HEK293 (cell line): ENCODE data around the gene ARHGEF4.

Experiments
- CTCF ChIA-PET: fragments of 350-600 bp; formaldehyde crosslinking; extraction: SDS; loops from one replicate; lab custom pipeline; 2021; ENCODE audit warnings: antibody characterized with exemption; lab: Yijun Ruan, JAX
- POLR2A ChIA-PET: fragments of 300-600 bp; formaldehyde crosslinking; extraction: SDS; loops from one replicate; lab custom pipeline; 2020; ENCODE audit warnings: antibody characterized with exemption, inconsistent platforms; lab: Yijun Ruan, JAX
- H3K27ac ChIP-seq: fragments of 200-500 bp; sonication (Bioruptor generic); 2 replicates; pipeline ENCODE4 v1.5.1; 2014; ENCODE audit warnings: low read depth, low read length, control low read depth, inconsistent platforms; ENCODE audit errors: extremely low read depth
- H3K36me3 ChIP-seq, 2 experiments: fragments of 200-500 bp in 1 of 2; sonication (Bioruptor generic) in 1 of 2; 1 replicate in 1 of 2; 2 replicates in 1 of 2; pipeline ENCODE4 v1.5.1; 2014 to 2017; ENCODE audit warnings: inconsistent platforms in 2 of 2, low read length in 2 of 2; ENCODE audit not compliant: control insufficient read depth in 2 of 2, insufficient read depth in 1 of 2
- H3K4me1 ChIP-seq: fragments of 200-500 bp; sonication (Bioruptor generic); 2 replicates; pipeline ENCODE4 v1.5.1; 2014; ENCODE audit warnings: mild to moderate bottlenecking, low read length, inconsistent platforms; ENCODE audit not compliant: control insufficient read depth, insufficient read depth
- H3K4me3 ChIP-seq: 2 replicates; pipeline ENCODE4 v1.5.1; 2011; ENCODE audit warnings: low read depth, mild to moderate bottlenecking, control low read depth, low read length, moderate library complexity
- H3K9me3 ChIP-seq: fragments of 200-500 bp; sonication (Bioruptor generic); 2 replicates; pipeline ENCODE4 v1.5.1; 2014; ENCODE audit warnings: low read depth, low read length, inconsistent platforms; ENCODE audit not compliant: control insufficient read depth, insufficient read depth
- BCL6B ChIP-seq: fragments of 450-650 bp; formaldehyde crosslinking; IDR thresholded peaks from 2 replicates; pipeline ENCODE4 v1.5.1; 2017; ENCODE audit warnings: missing biosample characterization, missing genetic modification characterization
- EGR2 ChIP-seq: fragments of 450-650 bp; formaldehyde crosslinking; IDR thresholded peaks from 2 replicates; pipeline ENCODE4 v1.5.1; 2016; ENCODE audit warnings: low read depth, missing biosample characterization, missing genetic modification characterization
- KLF7 ChIP-seq: fragments of 450-650 bp; formaldehyde crosslinking; IDR thresholded peaks from 2 replicates; pipeline ENCODE4 v1.5.1; 2016; ENCODE audit warnings: missing biosample characterization, missing genetic modification characterization, borderline replicate concordance
- KLF9 ChIP-seq: fragments of 450-650 bp; formaldehyde crosslinking; IDR thresholded peaks from 2 replicates; pipeline ENCODE4 v1.5.1; 2016; ENCODE audit warnings: missing biosample characterization, missing genetic modification characterization, low read depth
- PRDM2 ChIP-seq: fragments of 450-650 bp; formaldehyde crosslinking; IDR thresholded peaks from 2 replicates; pipeline ENCODE4 v1.5.1; 2016; ENCODE audit warnings: missing biosample characterization, missing genetic modification characterization, borderline replicate concordance
- RBAK ChIP-seq: fragments of 450-650 bp; formaldehyde crosslinking; IDR thresholded peaks from 2 replicates; pipeline ENCODE4 v1.5.1; 2016; ENCODE audit warnings: missing biosample characterization, missing genetic modification characterization
- ZBTB20 ChIP-seq: fragments of 450-650 bp; formaldehyde crosslinking; IDR thresholded peaks from 2 replicates; pipeline ENCODE4 v1.5.1; 2016; ENCODE audit warnings: missing biosample characterization, missing genetic modification characterization
- ZBTB44 ChIP-seq: fragments of 450-650 bp; IDR thresholded peaks from 2 replicates; pipeline ENCODE4 v1.5.1; 2018; ENCODE audit warnings: missing biosample characterization, mild to moderate bottlenecking, missing genetic modification characterization
- ZBTB8A ChIP-seq: fragments of 450-650 bp; formaldehyde crosslinking; IDR thresholded peaks from 2 replicates; pipeline ENCODE4 v1.5.1; 2016; ENCODE audit warnings: missing biosample characterization, missing genetic modification characterization
- ZFP3 ChIP-seq: fragments of 450-650 bp; formaldehyde crosslinking; IDR thresholded peaks from 2 replicates; pipeline ENCODE4 v1.5.1; 2016; ENCODE audit warnings: low read depth, missing biosample characterization, missing genetic modification characterization
- ZNF16 ChIP-seq: fragments of 450-650 bp; formaldehyde crosslinking; IDR thresholded peaks from 2 replicates; pipeline ENCODE4 v1.5.1; 2016; ENCODE audit warnings: low read depth, missing biosample characterization, missing genetic modification characterization
- ZNF214 ChIP-seq: fragments of 450-650 bp; formaldehyde crosslinking; IDR thresholded peaks from 2 replicates; pipeline ENCODE4 v1.5.1; 2017; ENCODE audit warnings: missing biosample characterization, mild to moderate bottlenecking, missing genetic modification characterization, borderline replicate concordance
- ZNF274 ChIP-seq, 2 experiments: fragments of 200-500 bp in 1 of 2; fragments of 450-650 bp in 1 of 2; sonication (Bioruptor generic) in 1 of 2; formaldehyde crosslinking in 1 of 2; IDR thresholded peaks; 2 replicates each; pipeline versions ENCODE4 v1.5.1 to v1.6.1; 2014 to 2016; ENCODE audit warnings: borderline replicate concordance in 1 of 2, inconsistent platforms in 1 of 2, low read length in 1 of 2, missing biosample characterization in 1 of 2, missing genetic modification characterization in 1 of 2
- ZNF302 ChIP-seq: fragments of 450-650 bp; formaldehyde crosslinking; IDR thresholded peaks from 2 replicates; pipeline ENCODE4 v1.5.1; 2016; ENCODE audit warnings: missing biosample characterization, missing genetic modification characterization, low read depth
- ZNF311 ChIP-seq: fragments of 450-650 bp; formaldehyde crosslinking; IDR thresholded peaks from 2 replicates; pipeline ENCODE4 v1.5.1; 2017; ENCODE audit warnings: missing biosample characterization, missing genetic modification characterization, borderline replicate concordance
- ZNF398 ChIP-seq: fragments of 450-650 bp; formaldehyde crosslinking; IDR thresholded peaks from 2 replicates; pipeline ENCODE4 v1.5.1; 2017; ENCODE audit warnings: missing biosample characterization, missing genetic modification characterization
- ZNF404 ChIP-seq: fragments of 450-650 bp; formaldehyde crosslinking; IDR thresholded peaks from 2 replicates; pipeline ENCODE4 v1.5.1; 2017; ENCODE audit warnings: missing biosample characterization, missing genetic modification characterization
- ZNF416 ChIP-seq: fragments of 450-650 bp; formaldehyde crosslinking; IDR thresholded peaks from 2 replicates; pipeline ENCODE4 v1.5.1; 2016; ENCODE audit warnings: missing biosample characterization, missing genetic modification characterization
- ZNF510 ChIP-seq: fragments of 450-650 bp; formaldehyde crosslinking; IDR thresholded peaks from 2 replicates; pipeline ENCODE4 v1.5.1; 2018; ENCODE audit warnings: mild to moderate bottlenecking, missing genetic modification characterization, missing biosample characterization; ENCODE audit not compliant: insufficient replicate concordance
- ZNF521 ChIP-seq: fragments of 450-650 bp; formaldehyde crosslinking; IDR thresholded peaks from 2 replicates; pipeline ENCODE4 v1.5.1; 2017; ENCODE audit warnings: missing biosample characterization, mild to moderate bottlenecking, missing genetic modification characterization
- ZNF530 ChIP-seq: fragments of 450-650 bp; formaldehyde crosslinking; IDR thresholded peaks from 2 replicates; pipeline ENCODE4 v1.5.1; 2016; ENCODE audit warnings: low read depth, missing biosample characterization, missing genetic modification characterization
- ZNF555 ChIP-seq: fragments of 450-650 bp; formaldehyde crosslinking; conservative IDR thresholded peaks from 2 replicates; pipeline ENCODE4 v1.5.1; 2017; ENCODE audit warnings: missing biosample characterization, mild to moderate bottlenecking, missing genetic modification characterization, inconsistent platforms
- ZNF639 ChIP-seq: fragments of 450-650 bp; formaldehyde crosslinking; IDR thresholded peaks from 2 replicates; pipeline ENCODE4 v1.5.1; 2016; ENCODE audit warnings: missing biosample characterization, missing genetic modification characterization
- ZSCAN16 ChIP-seq: fragments of 450-650 bp; formaldehyde crosslinking; IDR thresholded peaks from 2 replicates; pipeline ENCODE4 v1.5.1; 2016; ENCODE audit warnings: missing biosample characterization, missing genetic modification characterization

Gene ARHGEF4

GRCh38 chr2:130841741-130842365, 5.1 kb downstream of the ARHGEF4 start (continued):
- TF ChIP-seq PRDM2 (tag by site-specific recombination), result no peak
- no peak for TF ChIP-seq ZNF404 (tag by site-specific recombination)
- TF ChIP-seq ZNF398 (tag by site-specific recombination), result no peak
- TF ChIP-seq RBAK (tag by site-specific recombination), result no peak
- TF ChIP-seq EGR2 (tag by site-specific recombination), result no peak
- no peak for TF ChIP-seq KLF9 (tag by site-specific recombination)
- TF ChIP-seq ZNF274 (IDR thresholded peaks at IDR 0.05; ENCODE audit: low read length), result no peak
- TF ChIP-seq ZNF274 (tag by site-specific recombination; IDR thresholded peaks at IDR 0.05; ENCODE audit: borderline replicate concordance), result no peak
- TF ChIP-seq ZBTB20 (tag by site-specific recombination), result no peak
- TF ChIP-seq ZFP3, result no peak
- no peak for TF ChIP-seq ZBTB44 (tag by site-specific recombination)

- H3K9me3 ChIP-seq, result no peaks in the 10 kb centered on the region
- CTCF ChIA-PET, result interaction anchor here (1.0 kb wide), 1 partner anchor 33 kb away, joined by 3 read pairs; no protein-coding TSS in a partner anchor
- H3K4me3 ChIP-seq, result no peak overlapping the region
- no peaks in the 10 kb centered on the region for H3K36me3 ChIP-seq
- no peak overlapping the region for H3K27ac ChIP-seq
- POLR2A ChIA-PET, result no interaction called here
- no peaks in the 10 kb centered on the region for H3K4me1 ChIP-seq
- no peak for TF ChIP-seq ZNF521
- TF ChIP-seq ZNF416 (tag by site-specific recombination), result no peak
- no peak for TF ChIP-seq ZSCAN16 (tag by site-specific recombination)
- TF ChIP-seq ZNF302 (tag by site-specific recombination), result no peak
- no peak for TF ChIP-seq ZNF214 (tag by site-specific recombination)
- no peak for TF ChIP-seq ZNF16 (tag by site-specific recombination)
- no peak for TF ChIP-seq ZNF639 (tag by site-specific recombination)
- TF ChIP-seq ZBTB8A (tag by site-specific recombination), result no peak
- TF ChIP-seq ZNF530 (tag by site-specific recombination), result no peak
- TF ChIP-seq KLF7 (tag by site-specific recombination), result no peak
- no peak for TF ChIP-seq ZNF510 (tag by site-specific recombination)
- TF ChIP-seq ZNF555 (tag by site-specific recombination), result no peak
- no peak for TF ChIP-seq ZNF404 (tag by site-specific recombination)
- no peak for TF ChIP-seq ZNF311 (tag by site-specific recombination)
- TF ChIP-seq BCL6B (tag by site-specific recombination), result no peak
These were observed 6.1 kb downstream of the ARHGEF4 start for GRCh38 chr2:130842770-130843169.
